HG02642 (cell line): ENCODE data around the gene RBM15B.

ENCODE experiments used
- ATAC-seq: cut with Tn5 transposase; IDR thresholded peaks from one replicate; pipeline ENCODE4 v1.9.1; 2021; ENCODE audit warnings: mild to moderate bottlenecking; ENCODE audit not compliant: unreplicated experiment, poor library complexity

Gene RBM15B

GRCh38 chr3:51441282-51442030 is 50.4 kb downstream of the RBM15B start:
- no peak for ATAC-seq

- no peak for ATAC-seq
These were observed 54.6 kb downstream of the RBM15B start for GRCh38 chr3:51445544-51446280.
